CD4-positive, alpha-beta T cell treated with Interferon alpha-2 for 1 hour (primary cell): ENCODE measurements around the gene SS18L1.
A peak's percentile ranks its signal among the peaks of the same experiment; 100 is the strongest.
"Not testable (repeated sequence)": the region's sequence is repeated elsewhere in the genome, so short reads cannot be mapped to it uniquely, and the experiment has no call there.

ENCODE experiments used
- DNase-seq, 2 donors: peaks; one replicate each; pipeline ENCODE4 v3.0.0-alpha.2; 2020 to 2022

SS18L1 gene, protein sequence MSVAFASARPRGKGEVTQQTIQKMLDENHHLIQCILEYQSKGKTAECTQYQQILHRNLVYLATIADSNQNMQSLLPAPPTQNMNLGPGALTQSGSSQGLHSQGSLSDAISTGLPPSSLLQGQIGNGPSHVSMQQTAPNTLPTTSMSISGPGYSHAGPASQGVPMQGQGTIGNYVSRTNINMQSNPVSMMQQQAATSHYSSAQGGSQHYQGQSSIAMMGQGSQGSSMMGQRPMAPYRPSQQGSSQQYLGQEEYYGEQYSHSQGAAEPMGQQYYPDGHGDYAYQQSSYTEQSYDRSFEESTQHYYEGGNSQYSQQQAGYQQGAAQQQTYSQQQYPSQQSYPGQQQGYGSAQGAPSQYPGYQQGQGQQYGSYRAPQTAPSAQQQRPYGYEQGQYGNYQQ

DNA sequence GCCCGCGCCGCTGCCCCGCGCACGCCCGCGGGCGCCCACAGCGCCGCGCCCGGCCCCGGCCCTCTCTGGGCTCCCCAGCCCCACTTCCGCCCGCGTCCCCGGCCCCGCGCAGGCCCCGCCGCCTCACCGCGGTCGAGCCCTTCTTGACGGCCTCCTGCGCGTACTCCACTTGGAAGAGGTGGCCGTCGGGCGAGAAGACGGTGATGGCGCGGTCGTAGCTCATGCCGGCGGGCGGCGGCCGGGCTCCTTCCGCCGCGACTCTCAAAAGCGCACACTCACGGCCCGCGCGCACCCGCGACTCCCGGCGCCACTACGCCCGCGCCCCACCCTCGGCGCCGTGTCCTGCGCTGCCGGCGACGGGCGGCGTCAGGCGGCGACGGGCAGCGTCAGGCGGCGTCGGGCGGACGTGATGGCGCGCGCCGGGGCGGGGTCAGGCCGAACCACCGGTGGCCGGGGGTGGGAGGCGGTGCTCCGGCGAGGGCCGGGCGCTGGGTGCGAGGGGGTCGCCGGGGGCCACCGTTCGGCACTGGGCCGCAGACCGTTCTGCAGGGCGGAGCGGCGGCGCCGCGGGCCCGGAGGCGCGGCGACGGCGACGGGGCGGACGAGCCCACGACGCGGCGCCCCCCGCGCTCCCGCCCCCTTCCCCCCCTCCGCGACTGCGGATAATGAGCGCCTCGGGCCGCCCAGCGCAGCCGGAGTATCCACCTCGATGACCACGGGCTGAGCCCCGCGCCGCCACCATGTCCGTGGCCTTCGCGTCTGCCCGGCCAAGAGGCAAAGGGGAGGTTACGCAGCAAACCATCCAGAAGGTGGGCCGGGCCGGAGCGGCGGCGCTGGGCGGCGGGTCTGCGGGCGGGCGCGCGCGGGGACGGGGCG, at the start of gene SS18L1, which contains the start of gene PSMA7:
SS18L1 (plus strand) TSS at position 689 of the 876 bp plus-strand sequence; CDS start at position 741, 52 bp downstream.
PSMA7 (minus strand) TSS at position 314 of the 876 bp plus-strand sequence; CDS start at position 223, 91 bp downstream.
- peak; percentile 82 to 89 for DNase-seq

DNA sequence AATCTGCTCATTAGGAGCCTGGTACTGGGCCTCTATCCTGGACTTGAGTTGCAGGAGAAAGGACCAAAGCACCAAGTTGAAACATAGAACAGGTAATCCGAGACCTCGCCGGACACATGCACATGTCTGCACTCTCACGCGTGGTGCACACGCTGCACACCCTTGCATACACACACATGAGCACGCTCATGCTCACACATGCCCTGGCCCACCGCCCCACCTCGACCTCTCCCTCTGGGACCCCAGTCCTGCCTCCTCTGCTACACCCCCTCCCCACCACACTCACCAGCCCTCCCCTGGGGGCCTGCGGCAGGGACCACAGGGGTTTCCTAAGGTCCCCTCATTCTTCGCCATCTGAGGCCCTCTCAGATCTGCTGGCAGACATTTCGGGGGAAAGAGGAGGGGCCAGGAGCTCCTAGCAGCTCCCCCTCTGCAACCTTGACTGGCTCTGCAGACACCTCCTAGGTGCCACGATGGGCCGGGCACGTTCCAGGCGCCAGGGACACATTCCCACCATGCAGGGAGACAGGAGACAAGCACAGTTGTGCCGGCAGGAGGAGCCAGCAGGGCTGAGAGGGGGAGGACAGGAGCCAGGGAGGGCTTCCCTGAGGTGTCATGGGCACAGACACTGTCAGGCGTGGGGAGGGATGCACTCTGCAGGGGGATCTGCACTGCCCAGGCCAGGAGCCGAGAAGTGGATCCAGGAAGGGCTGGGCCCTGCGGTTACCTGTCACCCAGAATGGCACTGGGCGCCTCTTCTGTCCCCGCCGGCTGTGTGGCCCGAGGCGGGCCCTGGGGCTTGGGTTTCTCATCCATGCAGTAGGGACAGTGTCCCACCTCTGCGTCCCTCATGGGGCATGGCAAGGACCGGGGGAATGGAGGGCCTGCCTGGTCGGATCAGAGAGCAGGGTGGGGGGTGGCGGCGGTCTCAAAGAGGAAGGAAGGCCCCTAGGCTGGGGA, 46.9 kb upstream of the SS18L1 start:
- DNase-seq: no peak

DNA sequence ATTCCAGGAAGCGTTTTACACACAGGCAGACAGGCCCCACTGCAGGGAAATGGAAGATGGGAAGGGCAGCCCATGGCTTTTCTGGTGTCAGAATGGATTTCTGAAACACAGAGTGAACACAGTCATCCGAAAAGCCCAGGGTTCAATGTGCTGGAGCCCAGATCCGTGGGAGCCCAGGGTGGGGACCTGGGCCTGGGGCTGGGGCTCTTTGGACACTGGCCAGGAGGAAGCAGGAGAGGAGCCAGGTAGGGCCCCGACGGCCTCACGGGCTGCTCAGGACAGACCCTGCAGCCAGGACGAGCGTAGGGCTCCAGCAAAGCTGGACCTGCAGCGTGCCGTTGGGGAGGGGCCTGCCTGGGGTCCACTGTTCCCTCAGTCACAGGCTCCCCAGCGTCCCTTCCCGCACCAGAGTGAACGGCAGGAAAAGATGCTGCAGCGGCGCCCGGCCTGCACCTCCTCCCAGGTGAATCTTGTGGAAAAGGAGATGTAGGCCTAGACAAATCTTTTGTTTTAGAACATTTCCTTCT, 45.6 kb upstream of the SS18L1 start:
- no peak for DNase-seq

GRCh38 chr20:62101078-62101477, 42.5 kb upstream of the SS18L1 start:
- DNase-seq: no peak

DNA sequence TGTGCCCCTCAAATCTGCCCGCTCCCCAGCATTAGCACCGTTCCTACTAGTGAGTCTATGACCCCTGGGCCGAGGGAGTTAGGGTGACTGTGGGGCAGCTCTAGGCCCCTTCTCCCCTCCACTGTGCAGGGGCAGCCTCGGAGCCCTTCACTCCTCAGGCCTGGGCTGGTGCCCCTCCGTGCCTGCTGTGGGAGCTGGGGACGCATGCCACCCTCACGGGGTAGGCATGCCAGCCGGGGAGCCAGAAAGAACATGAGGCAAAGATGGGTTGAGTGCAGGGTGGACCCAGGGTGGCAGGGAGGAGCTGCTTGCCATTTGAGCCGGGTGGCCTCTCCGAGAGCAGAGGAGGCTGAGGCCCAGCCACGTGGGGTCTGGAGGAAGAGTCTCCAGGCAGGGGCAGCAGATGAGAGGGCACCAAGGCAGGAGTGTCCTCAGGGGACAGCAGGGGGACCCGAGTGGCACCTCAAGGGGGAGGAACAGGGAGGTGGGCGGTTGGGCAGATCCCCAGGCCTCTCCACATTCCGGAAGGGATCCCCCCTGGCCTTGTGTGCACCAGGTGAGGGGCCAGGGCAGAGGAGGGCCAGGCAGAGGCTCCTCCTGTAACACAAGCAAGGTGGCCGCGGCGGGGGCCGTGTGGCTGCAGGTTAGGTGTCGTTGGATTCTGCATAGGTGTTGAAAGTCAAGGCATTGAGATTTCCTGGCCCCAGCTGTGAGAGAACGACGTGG, 39.9 kb upstream of the SS18L1 start:
- DNase-seq: no peak

- DNase-seq: no peak
Observed at GRCh38 chr20:62104234-62104789, 39.3 kb upstream of the SS18L1 start.

DNA sequence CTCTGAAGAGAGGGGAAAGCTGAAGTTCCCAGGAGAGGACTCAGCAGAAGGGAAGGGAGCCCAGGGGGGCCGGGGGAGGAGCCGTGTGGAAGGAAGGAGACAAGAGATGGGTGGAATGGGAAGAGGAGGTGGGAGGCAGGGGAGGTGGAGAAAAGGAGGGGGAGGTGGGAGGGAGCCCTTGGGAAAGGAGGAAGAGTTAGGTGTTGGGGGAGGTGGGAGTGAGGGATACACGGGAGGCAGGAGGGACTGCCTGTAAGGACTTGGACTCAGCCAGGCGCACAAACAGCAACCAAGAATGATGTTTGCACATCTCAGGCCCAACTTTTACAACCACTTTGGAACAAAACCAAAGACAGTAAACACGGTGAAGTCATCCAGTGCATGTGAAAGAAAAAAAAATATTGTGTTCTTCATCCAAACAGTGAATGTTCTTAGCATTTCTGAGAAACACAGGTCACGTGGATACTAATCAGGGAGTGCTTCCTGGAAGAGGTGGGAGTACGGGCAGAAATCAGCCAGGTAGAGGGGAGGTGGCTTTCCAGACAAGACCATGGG, 38.7 kb upstream of the SS18L1 start:
- no peak for DNase-seq

- no peak for DNase-seq
Observed at GRCh38 chr20:62105592-62105991, 38.0 kb upstream of the SS18L1 start.

GRCh38 chr20:62111148-62111547, 32.4 kb upstream of the SS18L1 start:
- DNase-seq: no peak

- no peak for DNase-seq
Observed at GRCh38 chr20:62112368-62112767, 31.2 kb upstream of the SS18L1 start.

- no peak for DNase-seq
Observed at GRCh38 chr20:62114894-62115293, 28.7 kb upstream of the SS18L1 start.

DNA sequence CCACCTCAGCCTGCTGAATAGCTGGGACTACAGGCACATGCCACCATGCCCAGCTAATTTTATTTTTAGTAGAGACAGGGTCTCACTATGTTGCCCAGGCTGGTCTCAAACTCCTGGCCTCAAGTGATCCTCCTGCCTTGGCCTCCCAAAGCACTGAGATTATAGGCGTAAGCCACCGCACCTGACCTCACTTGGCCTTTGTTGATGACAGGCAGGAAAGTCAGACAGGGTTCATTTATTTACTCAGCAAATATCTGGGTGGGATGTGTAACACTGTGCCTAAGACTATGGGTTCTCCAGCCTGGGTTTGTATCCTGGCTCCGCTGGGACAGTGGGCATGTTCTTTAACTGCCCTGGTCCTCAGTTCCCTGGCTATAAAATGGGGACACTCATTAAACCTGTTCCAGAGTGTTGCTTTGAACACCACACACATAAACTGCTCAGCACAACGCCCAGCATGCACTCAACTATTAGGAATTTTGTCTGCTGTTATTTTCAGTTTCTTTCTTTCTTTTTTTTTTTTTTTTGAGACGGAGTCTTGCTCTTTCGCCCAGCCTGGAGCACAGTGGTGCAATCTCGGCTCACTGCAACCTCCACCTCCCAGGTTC, 27.7 kb upstream of the SS18L1 start:
- not testable (repeated sequence) for DNase-seq

DNA sequence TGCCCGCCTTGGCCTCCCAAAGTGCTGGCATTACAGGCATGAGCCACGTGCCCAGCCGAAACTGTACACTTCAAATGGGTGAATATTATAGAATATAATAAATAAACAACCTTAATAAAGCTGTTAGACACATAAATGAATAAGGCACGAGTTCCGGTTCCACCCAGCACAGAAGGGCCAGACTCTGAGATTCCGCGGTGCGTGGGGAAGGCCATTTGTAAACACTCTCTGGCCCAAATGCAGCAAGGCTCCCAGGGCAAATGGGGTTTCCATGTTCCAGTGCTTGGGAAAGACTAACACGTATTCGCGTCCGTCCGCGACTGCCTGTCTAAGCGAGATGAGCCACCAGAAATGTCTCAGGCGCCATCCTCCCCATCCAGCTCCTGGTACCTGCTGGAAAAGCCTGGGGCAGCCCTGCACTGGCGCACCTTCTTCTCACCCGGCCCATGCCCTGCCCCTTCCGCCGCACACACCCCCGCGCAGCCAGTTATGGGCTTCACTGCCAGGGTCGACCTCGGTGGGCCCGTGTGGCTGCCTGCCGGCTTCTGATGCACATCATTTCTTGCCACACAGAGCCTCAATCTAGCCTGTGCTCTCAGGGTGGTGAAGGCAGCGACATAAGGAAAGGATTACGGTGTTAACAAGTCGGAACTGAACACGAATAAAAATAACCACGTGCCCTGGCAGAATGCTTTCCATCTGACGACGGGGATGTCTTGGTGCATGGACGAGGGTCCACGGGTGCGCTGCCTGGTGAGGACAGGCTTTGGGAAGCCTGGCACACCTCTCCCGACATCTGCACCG, 26.8 kb upstream of the SS18L1 start:
- DNase-seq: no peak

- no peak for DNase-seq
Observed at GRCh38 chr20:62117362-62117646, 26.3 kb upstream of the SS18L1 start.

GRCh38 chr20:62117658-62118057, 25.9 kb upstream of the SS18L1 start:
- DNase-seq: peak; percentile 78 to 83

DNA sequence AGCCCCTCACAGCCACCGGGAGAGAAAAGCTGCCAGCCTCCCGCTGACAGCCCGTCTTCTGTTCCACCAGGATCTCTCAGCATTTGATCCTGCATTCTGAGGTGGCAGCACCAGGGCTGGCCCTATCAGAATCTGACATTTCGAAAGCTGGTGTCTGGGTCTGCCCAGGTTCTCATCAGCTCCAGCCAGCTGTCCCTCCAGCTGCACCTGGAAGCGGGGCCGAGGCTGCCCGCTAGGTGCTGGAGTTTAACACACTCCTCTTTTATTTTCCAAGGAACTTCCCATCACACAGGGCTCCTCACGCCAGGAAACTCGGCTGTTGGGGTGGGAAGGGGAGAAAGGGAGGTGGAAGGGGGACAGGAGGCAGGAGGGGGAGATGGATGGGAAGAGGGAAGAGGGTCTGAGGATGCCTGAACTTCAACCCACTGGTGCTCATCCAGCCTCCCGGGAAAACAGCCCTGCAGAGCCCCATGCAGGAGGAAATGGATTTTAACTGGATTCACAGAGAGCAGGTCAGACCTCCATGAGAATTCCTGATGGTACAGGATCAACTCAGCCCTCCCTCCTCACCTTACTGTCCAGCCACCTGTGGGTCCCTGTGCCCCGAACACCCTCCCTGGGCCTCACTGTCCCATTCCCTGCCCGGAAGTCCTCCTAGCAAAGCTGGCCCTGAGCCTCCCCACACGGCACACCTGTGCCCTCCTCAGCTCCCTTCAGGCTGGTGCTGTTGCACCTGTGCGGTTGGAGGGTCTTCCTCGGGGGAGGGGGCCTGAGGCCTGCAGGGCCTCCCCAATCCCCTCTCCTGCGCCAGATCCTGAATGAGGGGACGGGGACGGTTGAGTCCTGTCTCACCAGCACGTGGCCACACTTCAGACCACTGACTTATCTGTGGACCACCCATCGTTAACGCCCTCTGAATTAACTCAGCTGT, 25.2 kb upstream of the SS18L1 start:
- DNase-seq: no peak

DNA sequence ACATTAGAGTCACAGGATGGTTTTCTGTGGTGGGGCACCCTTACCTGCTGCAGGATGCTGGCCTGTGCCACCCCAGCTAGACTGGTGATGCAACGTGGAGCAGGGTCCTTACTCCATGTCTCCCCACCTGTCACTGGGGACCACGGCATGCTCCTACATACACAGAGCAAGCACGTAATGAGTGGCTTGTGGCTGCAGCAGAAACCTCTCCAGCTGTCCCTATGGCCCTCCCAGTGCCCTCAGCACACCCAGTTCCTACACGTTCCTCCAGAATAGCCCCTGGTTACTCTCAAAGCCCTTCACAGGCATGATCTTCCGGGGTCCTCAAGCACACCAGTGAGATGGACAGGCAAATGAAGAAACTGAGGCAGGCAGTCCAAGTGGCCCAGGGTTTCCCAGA, 24.5 kb upstream of the SS18L1 start:
- DNase-seq: no peak

GRCh38 chr20:62119591-62120364, 23.8 kb upstream of the SS18L1 start:
- DNase-seq: no peak
